Measurements from ENCODE around the gene CARMIL1.

DNA sequence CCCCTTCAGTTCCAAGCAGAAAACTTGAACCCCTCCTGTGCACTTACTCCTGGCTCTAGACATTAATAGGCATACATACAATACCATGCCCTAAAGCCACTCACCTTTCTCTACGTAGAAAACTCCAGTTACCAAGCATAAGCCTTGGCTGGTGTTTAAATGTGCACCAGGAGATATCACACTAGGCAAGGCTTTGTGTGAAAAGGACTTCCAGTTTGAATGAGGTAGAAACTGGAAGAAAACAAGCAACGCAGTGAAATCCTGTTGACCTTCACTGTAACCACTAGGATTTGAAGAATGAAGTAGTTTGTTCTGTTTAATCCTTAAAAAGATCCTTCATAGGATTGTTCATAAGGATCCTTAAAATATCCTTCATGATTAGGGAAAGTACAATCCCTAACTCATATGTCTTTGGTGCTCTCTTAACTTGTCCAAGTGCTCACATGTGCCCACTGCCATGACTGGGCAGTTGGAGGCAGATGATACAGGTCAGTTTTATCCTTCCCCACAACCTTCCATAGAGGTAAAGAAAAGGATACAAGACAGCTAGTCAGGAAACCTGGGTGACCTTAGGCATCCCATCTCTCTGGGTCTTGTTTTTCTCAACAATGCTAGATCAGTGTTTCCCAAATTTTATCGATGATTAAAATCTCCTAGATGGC lies 363.6 kb downstream of the CARMIL1 start:
- TF ChIP-seq TAF1 (IDR thresholded peaks at IDR 0.05; ENCODE audit: low read depth, low read length) = no peak
- TF ChIP-seq POLR2A (IDR thresholded peaks at IDR 0.05; ENCODE audit: low read depth, low read length) = no peak
- no peak for TF ChIP-seq SPI1 (IDR thresholded peaks at IDR 0.05; ENCODE audit: low read depth, low read length)
- TF ChIP-seq POLR2AphosphoS5 (IDR thresholded peaks at IDR 0.05; ENCODE audit: low read depth, low read length) = no peak
- TF ChIP-seq PAX5 (IDR thresholded peaks at IDR 0.05; ENCODE audit: insufficient read depth, low read length, severe bottlenecking) = no peak
- TF ChIP-seq POU2F2 (IDR thresholded peaks at IDR 0.05; ENCODE audit: low read depth, low read length) = no peak
